Measurements from ENCODE around the gene DST.
"Not testable (repeated sequence)": the region's sequence is repeated elsewhere in the genome, so short reads cannot be mapped to it uniquely, and the experiment has no call there.

DST gene

GRCh38 chr6:56514395-56514794 is 128.3 kb downstream of the DST start:
- no peak for DNase-seq

- DNase-seq: no peak
These were observed 129.1 kb downstream of the DST start for GRCh38 chr6:56513631-56514030.

GRCh38 chr6:56511591-56511990 is 131.1 kb downstream of the DST start:
- DNase-seq: no peak

- no peak for DNase-seq
These were observed 131.6 kb downstream of the DST start for GRCh38 chr6:56510984-56511531.

- DNase-seq: no peak
These were observed 133.7 kb downstream of the DST start for GRCh38 chr6:56509031-56509430.

- DNase-seq: no peak
These were observed 135.2 kb downstream of the DST start for GRCh38 chr6:56507517-56507916.

GRCh38 chr6:56505512-56506260 is 137.0 kb downstream of the DST start:
- DNase-seq: no peak

GRCh38 chr6:56501993-56502392 is 140.7 kb downstream of the DST start:
- no peak for DNase-seq

GRCh38 chr6:56499095-56499494 is 143.6 kb downstream of the DST start:
- DNase-seq: no peak

- no peak for DNase-seq
These were observed 145.0 kb downstream of the DST start for GRCh38 chr6:56497691-56498090.

- DNase-seq: no peak
These were observed 145.4 kb downstream of the DST start for GRCh38 chr6:56497240-56497639.

GRCh38 chr6:56496650-56497049 is 146.0 kb downstream of the DST start:
- DNase-seq: not testable (repeated sequence)

GRCh38 chr6:56495654-56496053 is 147.0 kb downstream of the DST start:
- no peak for DNase-seq

- no peak for DNase-seq
These were observed 150.9 kb downstream of the DST start for GRCh38 chr6:56491606-56492328.

GRCh38 chr6:56490993-56491392 is 151.7 kb downstream of the DST start:
- DNase-seq: no peak

GRCh38 chr6:56489559-56489958 is 153.1 kb downstream of the DST start:
- no peak for DNase-seq

- no peak for DNase-seq
These were observed 154.4 kb downstream of the DST start for GRCh38 chr6:56488281-56488680.

- no peak for DNase-seq
These were observed 156.0 kb downstream of the DST start for GRCh38 chr6:56486681-56487080.

- no peak for DNase-seq
These were observed 158.0 kb downstream of the DST start for GRCh38 chr6:56484669-56485068.

- DNase-seq: no peak
These were observed 158.8 kb downstream of the DST start for GRCh38 chr6:56483929-56484328.

- DNase-seq: no peak
These were observed 160.2 kb downstream of the DST start for GRCh38 chr6:56482525-56482924.

- no peak for DNase-seq
These were observed 160.7 kb downstream of the DST start for GRCh38 chr6:56481957-56482356.

- no peak for DNase-seq
These were observed 161.9 kb downstream of the DST start for GRCh38 chr6:56480654-56481337.

GRCh38 chr6:56480246-56480645 is 162.4 kb downstream of the DST start:
- no peak for DNase-seq

Data from Kasumi-1 (cell line).